Activated CD8-positive, alpha-beta memory T cell treated with anti-CD3 and anti-CD28 coated beads for 4 hours (primary cell): ENCODE data around the gene SIL1.

Experiments used
- DNase-seq, 2 donors: peaks; one replicate each; pipeline ENCODE4 v3.0.0-alpha.2; 2020; ENCODE audit warnings: low read depth in 2 of 2

SIL1 gene

DNA sequence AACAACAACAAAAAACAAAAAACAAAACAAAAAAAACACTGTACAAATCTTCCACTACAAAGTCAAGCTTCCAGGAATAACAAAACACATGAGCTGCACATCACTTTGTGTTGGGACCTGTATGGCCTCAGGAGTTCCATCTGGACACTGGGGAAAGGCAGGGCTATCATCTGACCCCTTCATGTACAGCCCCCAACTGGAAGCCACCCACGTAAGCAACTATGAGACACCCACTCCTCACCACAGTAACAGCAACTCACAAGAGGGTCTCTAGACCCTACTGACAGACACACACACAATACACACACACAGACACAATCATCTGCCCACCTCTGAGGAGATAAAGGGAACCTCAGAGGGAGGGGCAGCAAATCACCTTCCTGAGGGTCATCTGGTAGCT is 241.4 kb downstream of the SIL1 start:
- DNase-seq, result no peak

DNA sequence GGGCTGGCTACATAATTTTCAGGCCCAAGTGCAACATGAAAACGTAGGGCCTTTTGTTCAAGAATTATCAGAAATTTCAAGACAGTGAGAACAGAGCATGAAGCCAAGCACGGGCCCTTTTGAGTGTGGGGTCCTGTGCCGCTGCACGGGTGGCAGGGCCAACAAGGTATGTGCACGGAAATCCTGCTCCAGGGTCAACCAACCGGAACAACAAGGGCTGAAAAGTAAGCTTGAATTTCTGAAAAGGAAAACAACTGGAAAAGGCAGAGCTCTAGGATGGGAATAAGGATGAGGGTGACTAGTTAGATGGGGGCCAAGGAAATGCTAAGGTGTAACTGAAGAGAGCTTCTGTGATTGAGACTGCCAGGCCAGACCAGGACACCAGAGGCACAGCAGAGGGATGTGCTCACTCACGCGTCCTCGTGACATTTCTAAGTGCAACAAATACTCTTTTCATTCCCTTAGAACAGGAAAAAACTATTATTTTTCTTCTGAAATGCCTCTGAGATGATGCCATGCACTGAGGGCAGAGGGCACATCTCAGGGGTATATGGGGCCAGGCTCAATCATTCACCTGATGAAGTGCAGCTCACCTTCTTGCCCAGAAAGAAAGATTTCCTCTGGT is 242.4 kb downstream of the SIL1 start:
- no peak for DNase-seq

DNA sequence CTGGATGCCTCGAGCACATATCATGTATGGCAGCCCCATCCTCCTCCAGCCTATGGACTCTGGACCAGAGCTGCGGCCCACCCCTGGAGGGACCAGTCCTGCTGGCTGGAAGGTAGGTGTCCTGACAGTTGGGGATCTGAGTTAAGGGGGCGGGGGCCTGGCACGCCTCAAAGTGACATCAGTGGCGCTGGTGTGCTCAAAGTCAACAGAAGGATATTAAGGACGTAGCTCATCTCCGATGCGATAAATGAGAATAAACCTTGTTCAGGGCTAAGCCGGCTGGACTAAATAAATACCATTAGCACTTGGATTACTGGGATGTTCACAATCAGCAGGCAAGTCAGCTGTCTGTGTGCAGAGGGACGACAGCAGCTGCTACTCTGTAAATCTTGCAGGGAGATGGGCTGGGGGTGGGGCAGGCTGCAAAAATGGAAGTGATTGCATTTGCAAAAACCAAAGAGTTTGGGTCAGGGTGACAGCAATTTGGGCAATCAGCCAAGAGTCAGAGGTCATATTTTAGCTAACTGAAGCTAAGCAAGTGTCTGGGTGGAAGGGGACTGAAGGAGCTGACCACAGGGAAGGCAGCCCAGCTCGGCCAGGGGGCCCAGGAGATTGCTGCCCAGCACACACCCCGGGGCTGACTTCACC is 243.0 kb downstream of the SIL1 start:
- DNase-seq, result no peak

DNA sequence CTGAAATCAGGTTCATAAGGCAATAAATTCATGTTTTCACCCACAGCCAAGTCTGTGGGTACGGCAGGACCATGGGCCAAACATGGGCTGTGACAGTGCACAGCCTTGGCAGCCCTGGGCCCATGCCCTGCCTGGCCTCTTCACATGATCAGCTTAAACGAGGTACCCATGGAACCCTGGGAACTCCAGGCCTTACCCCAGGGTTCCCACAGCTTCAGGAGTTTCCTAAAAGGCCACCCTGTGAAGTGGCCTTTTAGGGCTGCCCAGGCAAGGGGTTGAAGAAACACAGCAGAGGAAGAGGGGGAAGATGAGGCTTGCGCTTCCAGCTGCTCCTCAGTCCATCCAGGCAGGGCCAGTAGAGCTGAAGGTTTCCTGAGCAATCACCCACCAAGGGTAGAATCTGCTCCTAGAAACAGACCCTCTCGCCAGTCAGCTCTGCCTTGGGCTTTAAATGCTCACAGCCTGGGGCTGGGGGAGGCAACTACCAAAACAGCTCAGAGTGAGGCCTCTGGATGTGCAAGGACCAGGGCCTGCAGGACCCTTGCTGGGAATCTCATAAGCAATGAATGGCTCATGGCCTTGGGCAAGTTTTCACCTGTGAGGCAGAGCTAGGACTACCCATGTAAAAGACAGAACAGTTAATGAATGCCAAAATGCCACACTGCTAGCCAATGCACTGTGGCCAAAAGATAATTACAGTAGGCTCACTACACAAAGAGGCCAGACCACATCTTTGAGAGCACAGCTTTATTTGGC is 243.7 kb downstream of the SIL1 start:
- no peak for DNase-seq

DNA sequence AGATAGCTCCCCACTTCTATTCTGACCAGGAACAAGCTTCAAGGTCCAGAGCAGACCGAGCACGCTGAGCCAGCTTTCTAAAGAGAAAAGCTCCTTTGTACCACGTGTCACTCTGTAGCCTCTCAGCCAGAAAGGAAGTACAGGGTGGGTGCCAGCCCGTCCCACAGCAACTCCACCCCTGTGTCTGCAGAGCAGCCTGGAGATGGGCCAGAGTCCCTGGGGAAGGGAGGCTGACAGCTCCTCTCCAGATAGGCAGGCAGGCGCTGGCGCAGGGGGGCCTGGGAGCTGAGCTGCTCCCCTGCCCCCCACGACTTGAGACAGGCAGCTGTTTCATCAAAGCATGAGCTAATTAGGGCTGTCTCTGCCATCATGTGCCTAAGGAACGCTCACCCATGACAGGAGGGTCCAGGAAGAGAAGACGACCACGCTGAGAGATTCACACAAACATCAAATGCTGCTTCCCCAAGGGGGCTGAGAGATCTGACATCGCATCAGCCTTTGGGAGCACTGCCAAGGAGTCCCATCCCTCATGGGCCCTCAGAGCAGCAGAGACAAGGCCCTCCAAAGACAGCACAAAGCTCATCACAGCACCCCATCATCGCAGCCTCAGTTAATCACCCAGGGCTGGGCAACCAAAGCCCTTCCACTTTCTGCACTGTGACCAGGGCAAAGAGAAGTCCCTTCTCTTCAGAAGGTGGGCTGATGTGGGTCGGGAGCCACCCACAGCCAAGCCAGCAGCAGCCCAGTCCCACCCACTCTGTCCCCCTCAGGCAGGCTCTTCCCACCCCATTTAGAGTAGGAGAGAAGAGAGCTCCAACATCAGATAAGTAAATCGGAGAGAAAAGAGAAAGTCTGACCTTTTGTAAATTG is 244.5 kb downstream of the SIL1 start:
- DNase-seq, result no peak

DNA sequence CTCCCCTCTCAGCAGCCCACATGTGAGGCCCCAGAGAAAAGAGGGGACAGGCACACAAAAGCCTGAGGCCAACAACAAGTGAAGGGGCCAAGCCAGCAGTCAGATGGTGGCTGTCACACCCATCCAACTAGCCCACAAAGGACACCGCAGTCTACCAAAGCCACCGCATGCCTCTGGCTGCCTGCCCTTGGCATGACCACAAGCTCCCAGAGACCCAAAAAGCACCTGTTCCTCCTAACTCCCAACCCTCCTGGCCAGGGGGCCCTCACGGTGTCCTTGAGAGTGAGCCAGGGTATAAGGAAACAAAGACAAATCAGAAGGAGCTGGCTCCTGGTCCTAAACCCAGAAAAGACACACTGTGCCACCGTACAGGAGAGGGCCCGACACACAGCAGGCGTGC is 245.2 kb downstream of the SIL1 start:
- DNase-seq, result no peak

DNA sequence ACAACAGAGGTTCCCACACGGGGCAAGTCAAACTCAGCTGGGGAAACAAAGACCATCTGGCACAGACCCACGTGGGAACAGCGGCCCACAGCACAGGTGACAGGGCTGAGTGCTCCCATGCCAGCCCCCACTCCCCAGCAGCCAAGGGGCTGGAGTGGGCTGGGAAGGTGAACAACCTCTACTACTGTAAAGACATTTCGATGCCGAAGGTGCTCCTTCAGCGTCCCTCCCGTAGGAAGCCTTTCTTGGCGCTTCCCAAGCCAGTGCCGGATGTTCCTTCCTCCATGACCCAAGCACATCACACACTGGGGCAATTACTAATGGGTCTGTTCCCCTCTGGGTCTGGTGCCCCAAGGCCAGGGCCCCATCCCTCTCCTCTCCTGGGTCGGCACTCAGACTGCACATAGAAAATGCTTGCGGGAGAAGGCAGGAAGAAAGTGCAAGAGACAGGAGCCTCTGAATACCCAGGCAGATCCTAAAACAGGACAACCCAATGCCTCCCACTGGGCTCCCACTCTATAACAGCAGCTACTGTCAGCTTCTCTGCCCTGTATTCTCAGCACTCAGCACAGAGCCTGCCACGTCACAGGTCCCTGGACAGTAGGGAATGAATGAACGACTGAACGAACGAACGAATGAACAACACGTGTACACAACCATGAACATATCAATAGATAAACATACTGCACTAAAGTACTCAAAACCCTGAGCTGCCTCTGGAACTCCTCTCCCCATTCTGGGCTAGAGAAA is 246.0 kb downstream of the SIL1 start:
- no peak for DNase-seq

DNA sequence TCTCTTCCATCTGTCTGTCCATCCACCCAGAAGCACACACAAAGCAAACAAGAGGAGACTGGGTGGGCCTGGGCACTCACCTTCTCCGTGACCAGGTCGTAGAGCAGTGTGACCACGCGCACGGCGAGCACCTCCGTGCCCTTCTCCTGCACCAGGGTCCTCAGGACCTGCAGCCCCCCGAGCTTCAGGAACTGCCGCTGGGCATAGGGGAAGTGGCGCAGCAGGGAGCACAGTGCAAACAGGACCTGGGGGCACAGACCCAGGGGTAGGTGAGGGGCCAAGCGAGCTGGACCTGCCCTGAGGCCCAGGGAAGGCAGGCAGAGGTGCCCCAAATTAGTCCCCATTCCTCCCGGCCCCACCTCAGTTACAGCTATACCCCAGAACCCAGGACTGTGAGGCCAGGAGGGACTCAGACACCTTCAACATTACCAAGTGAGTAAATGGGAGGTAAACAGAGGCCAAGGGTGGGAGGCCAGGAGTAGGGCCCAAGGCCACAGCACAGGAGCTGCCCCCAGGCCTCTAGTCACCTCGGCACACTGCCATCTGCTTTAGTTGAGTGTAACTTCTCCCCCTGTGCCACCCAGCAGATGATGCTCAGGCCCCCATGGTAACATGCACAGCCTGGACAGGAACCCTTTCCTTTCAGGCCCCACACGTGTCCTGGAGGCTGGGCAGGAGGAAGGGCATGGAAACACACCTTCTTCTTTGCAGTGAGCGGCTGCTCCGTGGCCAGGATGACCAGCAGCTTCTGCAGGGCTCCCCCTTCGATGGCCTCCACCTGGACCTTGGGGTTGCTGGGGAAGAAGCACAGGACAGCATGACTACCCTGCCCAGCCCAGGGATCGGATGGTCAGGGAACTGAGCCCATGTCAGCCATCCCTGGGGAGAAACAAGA is 246.8 kb downstream of the SIL1 start:
- DNase-seq, result no peak

DNA sequence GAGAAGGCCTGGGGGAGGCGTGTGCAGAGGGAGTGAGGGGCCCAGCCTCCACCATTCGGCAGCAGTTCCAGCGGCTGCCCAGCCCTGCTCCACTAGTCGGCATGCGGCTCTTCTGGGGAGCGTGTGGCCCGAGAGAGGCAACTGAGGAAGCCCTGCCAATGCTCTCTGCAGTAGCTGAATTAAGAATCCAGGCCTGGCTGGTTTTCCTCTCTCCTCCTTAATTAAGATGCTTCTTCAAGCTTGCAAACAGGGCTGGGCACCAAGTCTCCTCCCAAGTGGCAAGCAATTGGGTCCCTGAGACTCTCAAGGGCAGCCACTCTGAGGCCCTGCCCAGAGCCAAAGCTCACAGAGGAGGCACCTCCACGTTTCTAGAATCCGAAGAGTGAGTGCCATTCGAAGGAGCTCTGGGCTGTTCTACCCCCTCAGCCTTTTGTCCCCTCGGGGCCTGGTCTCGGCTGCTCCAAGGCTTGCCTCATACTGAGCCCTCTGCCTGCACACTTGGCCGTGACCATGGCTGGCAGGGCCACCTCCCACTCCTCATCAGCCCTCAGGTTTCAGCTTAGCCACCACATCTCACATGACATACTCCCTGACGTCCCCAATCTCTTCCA is 247.6 kb downstream of the SIL1 start:
- DNase-seq, result no peak

DNA sequence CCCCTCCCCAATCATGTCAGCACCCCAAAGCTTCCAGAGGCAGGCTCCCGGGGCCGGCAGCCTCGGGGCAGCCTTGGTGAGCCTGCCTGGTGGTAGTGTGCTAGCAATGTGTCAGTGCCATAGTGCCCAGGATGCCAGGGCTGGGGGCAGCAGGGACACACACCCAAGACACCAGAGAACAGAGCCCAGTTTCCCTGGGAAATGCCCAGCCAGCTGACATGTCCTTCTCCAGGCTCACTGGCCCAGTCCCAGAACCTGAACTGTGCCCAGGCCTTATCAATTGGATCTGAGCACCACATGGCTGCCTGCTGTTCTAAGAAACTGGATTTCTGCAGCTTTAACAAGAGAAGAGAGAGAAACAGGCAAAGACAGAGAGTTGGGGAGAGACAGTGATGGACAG is 248.2 kb downstream of the SIL1 start:
- DNase-seq, result no peak

DNA sequence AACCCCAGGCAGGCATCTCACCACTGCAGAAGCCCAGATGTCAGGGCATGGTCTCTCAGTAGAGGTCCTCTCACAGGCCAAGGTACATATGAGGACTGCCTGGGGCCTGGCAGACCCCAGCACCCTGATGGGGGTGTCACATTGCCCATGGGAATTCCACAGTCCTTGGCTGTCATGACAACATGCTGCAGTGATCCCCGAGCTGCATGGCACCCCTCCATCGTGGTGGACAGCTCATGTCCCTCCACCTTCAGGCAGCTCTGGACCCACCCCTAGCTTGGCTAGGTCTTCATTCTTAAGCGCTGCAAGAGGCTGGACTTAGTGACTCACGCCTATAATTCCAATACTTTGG is 249.0 kb downstream of the SIL1 start:
- DNase-seq, result no peak

DNA sequence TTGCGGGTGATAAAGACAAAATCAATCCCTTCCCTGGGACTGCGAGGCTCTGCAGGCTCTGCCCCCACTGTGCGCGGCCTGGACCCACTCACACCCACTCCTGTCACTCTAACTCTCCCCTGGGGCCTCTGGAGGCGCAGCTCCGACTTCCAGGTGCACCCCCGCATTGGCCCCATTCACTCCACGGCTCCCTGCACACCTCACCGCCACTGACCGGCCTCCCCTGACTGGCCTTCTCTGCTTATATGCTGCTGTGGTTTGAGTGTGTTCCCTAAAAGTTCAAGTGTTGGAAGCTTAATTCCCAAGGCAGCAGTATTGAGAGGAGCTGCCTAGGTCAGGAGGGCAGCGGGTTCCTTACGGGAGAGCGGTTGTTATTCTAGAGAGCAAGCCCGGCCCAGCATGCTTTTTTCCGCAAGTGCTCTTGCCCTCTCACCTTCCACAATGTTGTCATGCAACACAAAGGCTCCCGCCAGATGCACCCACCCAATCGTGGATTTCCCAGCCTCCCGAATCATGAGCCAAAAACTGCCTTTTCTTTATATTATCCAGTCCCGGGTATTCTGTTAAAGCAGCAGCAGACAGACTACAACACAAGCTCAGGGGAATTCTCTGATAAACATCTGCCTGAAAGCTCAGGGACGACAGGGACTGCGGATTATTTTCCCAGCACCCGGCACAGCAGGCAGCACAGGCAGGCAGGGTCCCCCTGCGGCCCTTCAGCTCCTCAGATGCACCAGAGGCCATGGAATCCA is 249.5 kb downstream of the SIL1 start:
- DNase-seq, result no peak

DNA sequence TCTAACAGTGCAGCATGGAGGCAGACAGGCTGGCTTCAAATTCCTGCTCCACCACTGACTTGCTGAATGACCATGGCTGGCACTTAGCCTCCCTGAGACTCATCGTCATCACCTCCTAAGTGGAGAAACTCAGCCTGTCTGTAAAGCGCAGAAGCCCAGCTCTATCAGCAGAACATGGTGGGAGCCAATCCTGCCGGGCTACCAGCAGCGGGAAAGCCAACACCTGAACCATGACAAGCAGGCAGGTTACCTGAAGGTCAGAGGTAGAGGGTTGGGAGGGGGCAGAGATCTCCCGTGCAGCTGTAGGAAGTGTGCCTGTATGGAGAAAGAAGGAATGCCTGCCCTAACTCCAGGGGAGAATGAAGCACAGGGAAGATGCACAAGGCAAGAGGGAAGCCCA is 250.4 kb downstream of the SIL1 start:
- no peak for DNase-seq

DNA sequence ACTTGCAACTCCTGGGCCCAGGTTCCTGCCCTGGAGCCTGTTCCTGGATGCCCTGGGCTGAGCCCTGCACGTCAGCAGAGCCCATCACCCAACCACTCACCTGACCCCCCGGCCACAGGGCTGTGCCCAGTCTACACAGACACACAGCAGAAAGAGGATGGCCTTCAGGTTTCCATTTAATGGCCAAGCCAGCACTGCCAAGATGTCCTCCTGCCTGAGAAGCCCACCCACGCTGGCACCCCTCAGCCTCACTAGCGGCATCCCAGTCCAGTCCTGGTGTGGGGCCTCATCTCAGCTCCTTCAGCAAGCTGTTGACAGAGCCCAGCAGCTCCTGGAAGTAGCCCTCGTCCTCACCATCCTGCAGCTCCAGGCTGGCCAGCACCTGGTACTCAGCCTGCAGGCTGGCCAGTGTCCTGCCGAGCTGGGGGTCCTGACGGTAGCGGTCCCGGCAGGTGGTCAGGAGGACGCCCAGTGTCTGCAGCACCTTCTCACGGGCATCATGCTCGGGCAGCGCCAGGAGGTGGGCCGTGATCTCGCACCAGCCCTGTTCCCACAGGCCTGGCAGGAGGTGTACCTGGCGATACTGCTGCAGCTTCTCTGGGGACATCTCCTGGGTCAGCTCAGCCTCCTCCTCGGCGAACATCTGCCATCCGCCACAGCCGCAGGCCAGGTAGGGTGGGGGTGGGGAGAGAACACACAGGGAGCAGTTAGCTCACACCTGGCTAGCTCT is 251.2 kb downstream of the SIL1 start:
- DNase-seq, result no peak

DNA sequence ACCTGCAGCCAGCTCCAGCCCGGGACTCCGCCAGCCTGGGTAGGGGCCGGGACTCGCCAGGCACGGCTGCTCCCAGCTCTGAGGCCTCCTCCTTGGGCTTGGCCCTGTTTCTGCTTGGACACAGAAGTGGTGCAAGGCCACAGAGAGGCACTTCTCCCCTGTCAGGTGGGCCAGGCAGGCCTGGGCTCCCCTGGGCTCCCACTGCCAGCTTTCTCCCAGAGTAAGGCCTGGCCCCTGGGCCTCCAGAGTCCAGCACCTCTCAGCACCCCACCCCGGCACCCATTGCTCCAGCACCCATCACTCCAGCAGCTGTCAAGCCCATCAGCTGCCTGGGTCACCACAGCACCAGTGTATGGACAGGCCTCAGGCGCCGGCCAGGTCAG is 251.9 kb downstream of the SIL1 start:
- DNase-seq, result no peak

DNA sequence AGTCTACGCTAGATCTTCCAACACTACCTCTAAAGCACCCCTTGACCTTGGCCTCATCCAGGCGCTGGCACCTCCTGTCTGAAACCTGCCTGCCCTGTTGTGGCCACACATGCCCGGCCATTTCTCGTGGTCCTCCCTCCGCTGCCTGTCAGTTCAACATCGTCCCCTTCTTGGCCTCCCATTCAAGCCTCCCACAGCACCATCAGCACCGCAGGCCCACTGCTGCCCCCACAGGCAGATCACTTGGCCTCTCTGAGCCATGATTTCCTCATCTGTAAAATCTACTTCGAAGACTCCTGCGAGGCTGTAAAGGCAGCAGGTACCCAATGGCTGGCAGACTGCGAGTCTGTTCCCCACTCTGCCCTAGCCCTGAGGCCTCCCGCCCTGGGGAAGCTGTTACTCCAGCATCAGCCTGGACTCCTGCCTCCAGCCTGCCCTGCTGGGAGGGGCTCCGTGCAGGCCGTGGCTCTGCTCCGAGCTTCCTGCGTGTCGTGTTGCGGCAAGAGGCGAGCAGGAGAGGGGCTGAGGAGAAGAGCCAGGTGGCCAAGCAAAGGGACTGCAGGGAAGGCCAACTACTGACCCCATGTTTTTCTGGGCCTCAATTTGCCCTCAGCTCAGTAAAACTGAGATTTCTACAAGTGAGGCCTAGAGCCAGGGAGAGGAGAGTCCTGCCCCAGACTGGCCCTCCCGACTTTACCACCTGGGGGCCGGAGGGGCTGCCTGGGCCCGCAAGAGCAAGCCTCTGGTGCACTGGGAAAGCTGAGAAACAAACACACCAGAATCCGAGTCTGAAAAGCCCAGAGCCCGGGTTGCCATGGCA is 252.5 kb downstream of the SIL1 start:
- no peak for DNase-seq

DNA sequence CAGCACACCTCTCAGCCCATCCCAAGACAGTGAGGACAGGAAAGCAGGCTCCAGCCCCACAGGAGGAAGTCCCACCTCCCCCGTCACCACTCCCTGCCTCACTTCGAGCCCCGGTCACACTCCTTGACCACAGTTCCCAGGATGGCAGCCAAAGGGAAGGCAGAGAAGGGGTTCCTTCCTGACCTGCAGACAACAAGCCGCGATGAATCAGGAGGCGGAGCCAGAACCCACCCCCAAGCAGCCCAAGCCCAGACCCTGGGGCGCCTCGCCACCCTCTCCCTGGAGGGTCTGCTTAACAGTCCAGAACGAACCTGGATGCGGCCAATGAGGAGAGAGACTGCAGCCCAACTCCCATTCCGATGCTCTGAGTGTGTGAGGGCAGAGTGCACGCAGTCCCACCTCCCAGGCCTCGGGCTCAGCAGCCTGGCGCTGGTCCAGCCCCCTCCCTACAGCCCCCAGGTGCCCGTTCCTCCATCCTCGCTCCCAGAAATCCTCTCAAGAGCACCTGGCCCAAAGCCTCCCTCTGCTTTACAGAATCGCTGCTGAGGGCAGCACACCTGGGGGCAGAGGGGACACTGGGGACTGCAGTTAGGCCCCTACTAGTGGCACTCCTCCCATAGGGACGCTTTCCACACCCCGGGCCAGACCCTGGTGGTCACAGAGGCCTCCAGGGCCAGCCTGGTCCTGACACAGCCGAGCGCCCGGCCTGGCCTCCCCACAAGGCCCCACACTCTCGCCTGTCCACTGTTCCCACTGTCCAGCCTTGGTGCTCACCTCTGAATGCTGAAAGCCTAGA is 253.4 kb downstream of the SIL1 start:
- DNase-seq, result no peak
